ENCODE data around the gene PPEF1.

Gene PPEF1

DNA sequence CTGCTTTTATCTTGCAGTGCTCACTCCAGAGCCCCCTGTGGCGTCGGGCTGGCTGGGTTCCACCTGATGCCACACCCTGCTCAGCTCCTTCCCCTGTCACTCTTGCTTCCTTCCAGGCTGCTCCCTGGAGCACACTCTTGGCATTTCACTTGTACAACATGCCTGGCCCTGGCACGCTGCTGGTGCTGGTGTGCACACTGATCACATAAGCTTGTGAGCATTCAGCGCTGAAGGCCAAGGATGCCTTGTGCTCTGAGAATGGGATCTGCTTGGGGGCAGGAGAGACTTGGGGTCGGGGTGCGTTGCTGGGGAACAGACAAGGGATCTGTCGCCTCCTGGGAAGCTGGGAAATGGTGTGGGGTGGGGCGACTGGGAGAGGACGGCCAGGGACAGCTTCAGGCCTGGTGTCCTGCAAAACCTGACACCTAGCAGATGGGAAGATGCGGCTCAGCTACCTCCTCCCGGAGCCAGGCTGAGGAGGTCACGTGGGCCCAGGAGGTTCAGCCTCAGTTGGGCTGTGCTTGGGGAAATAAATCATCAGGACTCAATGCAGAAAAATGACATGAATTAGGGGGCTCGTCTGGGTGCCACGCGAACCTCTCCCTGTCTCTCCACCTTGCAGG is 167.9 kb downstream of the PPEF1 start:
- in situ Hi-C loops (cut with HindIII; ENCODE audit: low sequenced_read_pairs): no loop called here

DNA sequence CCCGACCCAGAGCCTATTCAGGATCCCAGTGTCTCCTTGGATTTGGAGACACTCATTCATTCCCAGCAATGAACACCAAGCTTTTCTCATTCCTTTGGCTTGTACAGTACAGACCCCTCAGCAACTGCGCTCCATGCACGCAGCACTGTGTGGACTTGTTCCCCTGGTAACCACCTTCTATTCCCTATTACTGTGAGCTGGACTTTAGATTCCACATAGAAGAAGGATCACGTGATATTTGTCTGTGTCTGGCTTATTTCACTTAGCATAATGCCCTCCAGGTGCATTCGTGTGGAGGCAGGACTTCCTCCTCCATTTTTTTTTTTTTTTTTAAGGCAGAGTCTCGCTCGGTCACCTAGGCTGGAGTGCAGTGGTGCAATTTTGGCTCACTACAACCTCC is 170.0 kb downstream of the PPEF1 start:
- in situ Hi-C loops (cut with HindIII; ENCODE audit: low sequenced_read_pairs): no loop called here

Measured in endothelial cell of hepatic sinusoid (primary cell).